ENCODE data around the gene FAM53B. TPM values are rescaled to one million over a fixed set of nuclear protein-coding genes. Genes with fewer than 3 reads are reported as not detected.
A peak's percentile ranks its signal among the peaks of the same experiment; 100 is the strongest.
"Not testable (repeated sequence)": the region's sequence is repeated elsewhere in the genome, so short reads cannot be mapped to it uniquely, and the experiment has no call there.

The FAM53B gene
- total and polyA plus RNA-seq, 3 experiments from 2014 or later, result 28.8 to 41.6 (median 29.2) TPM

GRCh38 chr10:124615259-124615658 lies 128.9 kb downstream of the FAM53B start:
- Mint-ChIP-seq H3K9me3 (no peaks in the 10 kb centered on the region), H3K36me3 (peaks cover 0 to 26% (median 0%) of the 10 kb centered on the region in 3 donors), H3K4me1 (peaks cover 54 to 88% (median 72%) of the 10 kb centered on the region in 3 donors), H3K27ac (peak overlapping the region; percentile 32 to 95 (median 87)), H3K27me3 (peaks cover 0 to 3% of the 10 kb centered on the region in 2 donors), H3K4me3 (peak overlapping the region in 4 of 7 donors; percentile 24 to 84 (median 40))
- no peak overlapping the region for H3K4me3 ChIP-seq (ENCODE audit: low read length)
- no peaks in the 10 kb centered on the region for H3K27me3 ChIP-seq (ENCODE audit: insufficient read depth, low read length, poor library complexity, severe bottlenecking)
- ChIA-PET POLR2A (no interaction called here), CTCF (interaction anchor here (1.8 kb wide), 1 partner anchor 63 kb away, joined by 3 read pairs; no protein-coding TSS in a partner anchor)
- no peak for DNase-seq
- H3K4me1 ChIP-seq (ENCODE audit: insufficient read depth, low read length), result peaks cover 52% of the 10 kb centered on the region
- no peak overlapping the region for H3K27ac ChIP-seq (ENCODE audit: low read depth, low read length)
- no peaks in the 10 kb centered on the region for H3K9me3 ChIP-seq (ENCODE audit: low read length)
- no peaks in the 10 kb centered on the region for H3K36me3 ChIP-seq (ENCODE audit: insufficient read depth, low read length)

- H3K9me3 ChIP-seq (ENCODE audit: low read length), result no peaks in the 10 kb centered on the region
- Mint-ChIP-seq H3K36me3 (peaks cover 0 to 24% (median 0%) of the 10 kb centered on the region in 3 donors), H3K9me3 (no peaks in the 10 kb centered on the region), H3K27me3 (peaks cover 0 to 3% of the 10 kb centered on the region in 2 donors), H3K4me3 (peak overlapping the region in 4 of 7 donors; percentile 28 to 79 (median 40)), H3K4me1 (peaks cover 48 to 84% (median 62%) of the 10 kb centered on the region in 3 donors), H3K27ac (peak overlapping the region; percentile 77 to 95 (median 88))
- ChIA-PET CTCF (interaction anchor here (1.1 to 1.6 kb wide), 3 partner anchors 12 to 128 kb away, joined by 3 to 10 read pairs (median 3); no protein-coding TSS in a partner anchor), POLR2A (interaction anchor here (0.6 kb wide), 1 partner anchor 111 kb away, joined by 5 read pairs; no protein-coding TSS in a partner anchor)
- H3K36me3 ChIP-seq (ENCODE audit: insufficient read depth, low read length), result no peaks in the 10 kb centered on the region
- no peak overlapping the region for H3K27ac ChIP-seq (ENCODE audit: low read depth, low read length)
- no peak for DNase-seq
- H3K4me1 ChIP-seq (ENCODE audit: insufficient read depth, low read length), result peaks cover 44% of the 10 kb centered on the region
- no peak overlapping the region for H3K4me3 ChIP-seq (ENCODE audit: low read length)
- H3K27me3 ChIP-seq (ENCODE audit: insufficient read depth, low read length, poor library complexity, severe bottlenecking), result no peaks in the 10 kb centered on the region
Measured at GRCh38 chr10:124614003-124614659, 130.0 kb downstream of the FAM53B start.

- H3K4me3 Mint-ChIP-seq, result peak overlapping the region in 6 of 7 donors; percentile 54 to 94 (median 71)
- H3K4me1 Mint-ChIP-seq, result peaks cover 38 to 71% (median 53%) of the 10 kb centered on the region in 3 donors
- H3K4me1 ChIP-seq (ENCODE audit: insufficient read depth, low read length), result peaks cover 36% of the 10 kb centered on the region
- H3K27me3 Mint-ChIP-seq, result peaks cover 0 to 3% of the 10 kb centered on the region in 2 donors
- H3K36me3 Mint-ChIP-seq, result peaks cover 0 to 15% (median 0%) of the 10 kb centered on the region in 3 donors
- ChIA-PET POLR2A (interaction anchor here (0.9 to 1.9 kb wide), 2 partner anchors 12 to 128 kb away, joined by 3 to 9 read pairs; no protein-coding TSS in a partner anchor), CTCF (interaction anchor here (1.1 to 2.0 kb wide), 8 partner anchors 13 to 129 kb away, joined by 3 to 13 read pairs (median 5); no protein-coding TSS in a partner anchor)
- peak in 4 of 5 donors; percentile 20 to 67 (median 28) for DNase-seq
- no peaks in the 10 kb centered on the region for H3K27me3 ChIP-seq (ENCODE audit: insufficient read depth, low read length, poor library complexity, severe bottlenecking)
- no peaks in the 10 kb centered on the region for H3K36me3 ChIP-seq (ENCODE audit: insufficient read depth, low read length)
- H3K4me3 ChIP-seq (ENCODE audit: low read length), result no peak overlapping the region
- peak overlapping the region; percentile 89 to 98 (median 96) for H3K27ac Mint-ChIP-seq
- H3K27ac ChIP-seq (ENCODE audit: low read depth, low read length), result no peak overlapping the region
- no peaks in the 10 kb centered on the region for H3K9me3 ChIP-seq (ENCODE audit: low read length)
- H3K9me3 Mint-ChIP-seq, result no peaks in the 10 kb centered on the region
Measured at GRCh38 chr10:124612611-124613498, 131.3 kb downstream of the FAM53B start.

GRCh38 chr10:124611738-124612137 lies 132.4 kb downstream of the FAM53B start:
- peaks cover 33% of the 10 kb centered on the region for H3K4me1 ChIP-seq (ENCODE audit: insufficient read depth, low read length)

GRCh38 chr10:124610851-124611250 lies 133.3 kb downstream of the FAM53B start:
- H3K4me1 Mint-ChIP-seq, result peaks cover 27 to 58% (median 41%) of the 10 kb centered on the region in 3 donors
- H3K36me3 ChIP-seq (ENCODE audit: insufficient read depth, low read length); H3K36me3 Mint-ChIP-seq; POLR2A ChIA-PET; H3K27me3 Mint-ChIP-seq; H3K27me3 ChIP-seq (ENCODE audit: insufficient read depth, low read length, poor library complexity, severe bottlenecking); H3K9me3 ChIP-seq (ENCODE audit: low read length); DNase-seq; H3K4me3 Mint-ChIP-seq; CTCF ChIA-PET; H3K9me3 Mint-ChIP-seq; H3K27ac ChIP-seq (ENCODE audit: low read depth, low read length): not testable (repeated sequence)
- peak overlapping the region; percentile 54 to 97 (median 88) for H3K27ac Mint-ChIP-seq
- H3K4me1 ChIP-seq (ENCODE audit: insufficient read depth, low read length), result peaks cover 33% of the 10 kb centered on the region
- peak overlapping the region; percentile 41 for H3K4me3 ChIP-seq (ENCODE audit: low read length)

More at GRCh38 chr10:124611738-124612137, 132.4 kb downstream of the FAM53B start:
- no peaks in the 10 kb centered on the region for H3K9me3 Mint-ChIP-seq
- H3K9me3 ChIP-seq (ENCODE audit: low read length), result no peaks in the 10 kb centered on the region
- H3K27me3 Mint-ChIP-seq, result peaks cover 0 to 3% of the 10 kb centered on the region in 2 donors
- ChIA-PET CTCF (interaction anchor here (0.8 to 2.0 kb wide), 9 partner anchors 17 to 129 kb away, joined by 3 to 13 read pairs (median 3); no protein-coding TSS in a partner anchor), POLR2A (interaction anchor here (0.5 to 1.9 kb wide), 4 partner anchors 77 to 174 kb away, joined by 3 to 9 read pairs (median 4); no protein-coding TSS in a partner anchor)
- H3K4me3 Mint-ChIP-seq, result peak overlapping the region; percentile 68 to 94 (median 80)
- H3K36me3 ChIP-seq (ENCODE audit: insufficient read depth, low read length), result no peaks in the 10 kb centered on the region
- H3K4me3 ChIP-seq (ENCODE audit: low read length), result peak overlapping the region; percentile 41
- no peaks in the 10 kb centered on the region for H3K27me3 ChIP-seq (ENCODE audit: insufficient read depth, low read length, poor library complexity, severe bottlenecking)
- peaks cover 0 to 7% (median 0%) of the 10 kb centered on the region in 3 donors for H3K36me3 Mint-ChIP-seq
- peak; percentile 38 to 79 (median 54) for DNase-seq
- H3K4me1 Mint-ChIP-seq, result peaks cover 33 to 66% (median 48%) of the 10 kb centered on the region in 3 donors
- H3K27ac Mint-ChIP-seq, result peak overlapping the region; percentile 89 to 98 (median 96)
- peak overlapping the region; percentile 43 for H3K27ac ChIP-seq (ENCODE audit: low read depth, low read length)

GRCh38 chr10:124610186-124610585 lies 134.0 kb downstream of the FAM53B start:
- H3K36me3 ChIP-seq (ENCODE audit: insufficient read depth, low read length); H3K27me3 ChIP-seq (ENCODE audit: insufficient read depth, low read length, poor library complexity, severe bottlenecking); H3K9me3 Mint-ChIP-seq; H3K9me3 ChIP-seq (ENCODE audit: low read length); H3K4me3 ChIP-seq (ENCODE audit: low read length); DNase-seq; POLR2A ChIA-PET; H3K27me3 Mint-ChIP-seq; H3K27ac ChIP-seq (ENCODE audit: low read depth, low read length); CTCF ChIA-PET; H3K36me3 Mint-ChIP-seq: not testable (repeated sequence)
- Mint-ChIP-seq H3K4me1 (peaks cover 27 to 51% (median 34%) of the 10 kb centered on the region in 3 donors), H3K4me3 (peak overlapping the region in 1 of 7 donors; percentile 32), H3K27ac (peak overlapping the region in 2 of 8 donors; percentile 23 to 68)
- peaks cover 33% of the 10 kb centered on the region for H3K4me1 ChIP-seq (ENCODE audit: insufficient read depth, low read length)

GRCh38 chr10:124609698-124610097 lies 134.5 kb downstream of the FAM53B start:
- Histone ChIP-seq H3K9me3 (ENCODE audit: low read length) (no peaks in the 10 kb centered on the region), H3K4me3 (ENCODE audit: low read length) (no peak overlapping the region), H3K27me3 (ENCODE audit: insufficient read depth, low read length, poor library complexity, severe bottlenecking) (no peaks in the 10 kb centered on the region), H3K36me3 (ENCODE audit: insufficient read depth, low read length) (no peaks in the 10 kb centered on the region), H3K27ac (ENCODE audit: low read depth, low read length) (no peak overlapping the region), H3K4me1 (ENCODE audit: insufficient read depth, low read length) (peaks cover 33% of the 10 kb centered on the region)
- CTCF ChIA-PET, result interaction anchor here (1.2 kb wide), 1 partner anchor 17 kb away, joined by 3 read pairs; no protein-coding TSS in a partner anchor
- Mint-ChIP-seq H3K9me3 (no peaks in the 10 kb centered on the region), H3K27me3 (peaks cover 0 to 3% of the 10 kb centered on the region in 2 donors), H3K36me3 (no peaks in the 10 kb centered on the region), H3K27ac (peak overlapping the region in 3 of 8 donors; percentile 23 to 68 (median 51)), H3K4me1 (peaks cover 24 to 46% (median 29%) of the 10 kb centered on the region in 3 donors), H3K4me3 (peak overlapping the region in 1 of 7 donors; percentile 32)
- no peak for DNase-seq
- POLR2A ChIA-PET, result no interaction called here

Measured in CD8-positive, alpha-beta memory T cell (primary cell).